ENCODE results near the gene MT3. TPM values are rescaled to one million over a fixed set of nuclear protein-coding genes. Genes with fewer than 3 reads are reported as not detected.

Gene MT3
- total and polyA plus RNA-seq, 2 of the 13 experiments (the other 11 are each of a cell fraction or from before 2014, with no cell fraction given): not detected

- no peak for TF ChIP-seq SP1 (IDR thresholded peaks at IDR 0.05)
- TF ChIP-seq SP1 (CRISPR knock-in tag; IDR thresholded peaks at IDR 0.05): no peak
- no peak for TF ChIP-seq ZNF333 (CRISPR knock-in tag; IDR thresholded peaks at IDR 0.05; ENCODE audit: borderline replicate concordance)
- TF ChIP-seq ZNF10 (CRISPR knock-in tag; IDR thresholded peaks at IDR 0.05; ENCODE audit: borderline replicate concordance, low read depth): no peak
- no peak for TF ChIP-seq NFAT5 (CRISPR knock-in tag; IDR thresholded peaks at IDR 0.05)
- no peak for TF ChIP-seq HNRNPLL (IDR thresholded peaks at IDR 0.05; ENCODE audit: low read depth, low read length, poor library complexity, severe bottlenecking)
- peak in 1 of 2 experiments; percentile 30; a peak in 1 of 4 replicates for TF ChIP-seq HMGXB4 (CRISPR knock-in tag; IDR thresholded peaks at IDR 0.05; ENCODE audit: borderline replicate concordance in 1 of 2, low read depth in 1 of 2)
- peak; percentile 72; the same call in 1 of the 2 replicates for TF ChIP-seq ZNF691 (CRISPR knock-in tag; IDR thresholded peaks at IDR 0.05; ENCODE audit: borderline replicate concordance, low read depth)
- TF ChIP-seq ZMYM2 (CRISPR knock-in tag; IDR thresholded peaks at IDR 0.05): no peak
- TF ChIP-seq ARNTL (CRISPR knock-in tag; IDR thresholded peaks at IDR 0.05): 0 out of 2 replicates have a peak, but pooled peaks have one; percentile 33
- 0 out of 2 replicates have a peak, but pooled peaks have one; percentile 21 for TF ChIP-seq ZSCAN22 (CRISPR knock-in tag; IDR thresholded peaks at IDR 0.05)
- TF ChIP-seq MED13 (CRISPR knock-in tag; IDR thresholded peaks at IDR 0.05): no peak
- TF ChIP-seq ZNF83 (CRISPR knock-in tag; IDR thresholded peaks at IDR 0.05; ENCODE audit: borderline replicate concordance): no peak
- TF ChIP-seq NPAS2 (CRISPR knock-in tag; IDR thresholded peaks at IDR 0.05; ENCODE audit: borderline replicate concordance): no peak
- no peak for TF ChIP-seq PLSCR1 (CRISPR knock-in tag; IDR thresholded peaks at IDR 0.05; ENCODE audit: borderline replicate concordance)
- no peak for TF ChIP-seq SMC3 (IDR thresholded peaks at IDR 0.05; ENCODE audit: low read length)
- no peak; the same call in 1 of the 2 replicates for TF ChIP-seq KDM2A (CRISPR knock-in tag; IDR thresholded peaks at IDR 0.05; ENCODE audit: borderline replicate concordance, low read depth)
Observed at GRCh38 chr16:56610017-56610608, 20.8 kb downstream of the MT3 start (continued).

Data from HepG2 (cell line).